Mesendoderm (in vitro differentiated cells): Measurements from ENCODE around the gene SMCO4.
"Not testable (repeated sequence)": the region's sequence is repeated elsewhere in the genome, so short reads cannot be mapped to it uniquely, and the experiment has no call there.

Experiments
- DNase-seq: peaks from one replicate; pipeline ENCODE4 v3.0.0; 2013
- H2AK5ac ChIP-seq: 2 replicates; pipeline ENCODE4 v1.6.1; 2013; ENCODE audit warnings: low read length, inconsistent platforms
- H2BK120ac ChIP-seq: 2 replicates; pipeline ENCODE4 v1.6.1; 2013; ENCODE audit warnings: low read depth, mild to moderate bottlenecking, low read length, moderate library complexity, mixed read lengths
- H2BK15ac ChIP-seq: replicated peaks from 2 replicates; pipeline ENCODE4 v1.6.1; 2013; ENCODE audit warnings: low read depth, mild to moderate bottlenecking, moderate library complexity
- H2BK5ac ChIP-seq: 2 replicates; pipeline ENCODE4 v1.6.1; 2013; ENCODE audit warnings: low read length, inconsistent platforms
- H3K18ac ChIP-seq: 2 replicates; pipeline ENCODE4 v1.6.1; 2013; ENCODE audit warnings: mild to moderate bottlenecking, low read length, mixed read lengths
- H3K23ac ChIP-seq: one replicate; pipeline ENCODE4 v1.6.1; 2013; ENCODE audit warnings: low read length
- H3K27ac ChIP-seq: 2 replicates; pipeline ENCODE4 v1.5.1; 2013; ENCODE audit warnings: low read depth, mild to moderate bottlenecking, inconsistent platforms, low read length, moderate library complexity
- H3K27me3 ChIP-seq: 2 replicates; pipeline ENCODE4 v1.6.1; 2013; ENCODE audit warnings: low read length, control low read depth, mild to moderate bottlenecking, inconsistent platforms; ENCODE audit not compliant: insufficient read depth, poor library complexity
- H3K36me3 ChIP-seq: 2 replicates; pipeline ENCODE4 v1.6.1; 2013; ENCODE audit warnings: low read length, inconsistent platforms; ENCODE audit not compliant: control insufficient read depth, insufficient read depth
- H3K4ac ChIP-seq: one replicate; pipeline ENCODE4 v1.6.1; 2013; ENCODE audit warnings: low read depth, mild to moderate bottlenecking, low read length, moderate library complexity
- H3K4me1 ChIP-seq: 2 replicates; pipeline ENCODE4 v1.6.1; 2013; ENCODE audit warnings: low read depth, low read length, inconsistent platforms; ENCODE audit not compliant: control insufficient read depth
- H3K4me2 ChIP-seq: 2 replicates; pipeline ENCODE4 v1.6.1; 2013; ENCODE audit warnings: low read length
- H3K4me3 ChIP-seq: 2 replicates; pipeline ENCODE4 v1.5.1; 2013; ENCODE audit warnings: mild to moderate bottlenecking, low read length
- H3K56ac ChIP-seq: one replicate; pipeline ENCODE4 v1.6.1; 2013; ENCODE audit warnings: low read length
- H3K79me1 ChIP-seq: 2 replicates; pipeline ENCODE4 v1.6.1; 2013; ENCODE audit warnings: low read length, inconsistent platforms
- H3K79me2 ChIP-seq: 2 replicates; pipeline ENCODE4 v1.6.1; 2013; ENCODE audit warnings: mild to moderate bottlenecking, low read length; ENCODE audit not compliant: control insufficient read depth, insufficient read depth
- H3K9ac ChIP-seq: 2 replicates; pipeline ENCODE4 v1.6.1; 2013; ENCODE audit warnings: low read length, inconsistent platforms
- H4K5ac ChIP-seq: one replicate; pipeline ENCODE4 v1.6.1; 2013; ENCODE audit warnings: low read length
- H4K8ac ChIP-seq: one replicate; pipeline ENCODE4 v1.6.1; 2013; ENCODE audit warnings: low read depth, mild to moderate bottlenecking, control low read depth, low read length, moderate library complexity
- WGBS: extraction: QIAGEN DNeasy Blood & Tissue Kit; methylation state at CpG from one replicate; pipeline ENCODE4 v1.1.7; 2013; ENCODE audit warnings: low lambda C conversion rate, missing lambda C conversion rate; ENCODE audit not compliant: insufficient coverage; ENCODE audit errors: extremely low coverage; 5-methylcytosine and 5-hydroxymethylcytosine counted together

SMCO4 gene

GRCh38 chr11:93585758-93586157 is 42.6 kb upstream of the SMCO4 start:
- Histone ChIP-seq H3K79me2 (no peaks in the 10 kb centered on the region), H3K56ac (peak overlapping the region; percentile 25), H3K23ac (no peak overlapping the region), H3K18ac (no peak overlapping the region), H2BK5ac (no peak overlapping the region), H3K27me3 (no peaks in the 10 kb centered on the region), H3K4me2 (no peak overlapping the region), H3K36me3 (no peaks in the 10 kb centered on the region), H3K9ac (no peak overlapping the region), H2BK120ac (no peak overlapping the region), H3K4ac (no peak overlapping the region), H4K8ac (no peak overlapping the region), H3K4me3 (no peak overlapping the region), H3K4me1 (no peaks in the 10 kb centered on the region), H2BK15ac (no peak overlapping the region), H4K5ac (no peak overlapping the region), H3K79me1 (no peaks in the 10 kb centered on the region), H2AK5ac (no peak overlapping the region), H3K27ac (no peak overlapping the region)
- DNase-seq = peak; percentile 40

- no peak for DNase-seq
- no peak overlapping the region for H2AK5ac ChIP-seq
- H3K9ac ChIP-seq = no peak overlapping the region
- no peak overlapping the region for H4K8ac ChIP-seq
- no peak overlapping the region for H4K5ac ChIP-seq
- H3K27ac ChIP-seq = no peak overlapping the region
- no peak overlapping the region for H3K4ac ChIP-seq
- no peaks in the 10 kb centered on the region for H3K79me1 ChIP-seq
- no peaks in the 10 kb centered on the region for H3K27me3 ChIP-seq
- H2BK5ac ChIP-seq = no peak overlapping the region
- no peaks in the 10 kb centered on the region for H3K36me3 ChIP-seq
- H3K23ac ChIP-seq = no peak overlapping the region
- H3K18ac ChIP-seq = no peak overlapping the region
- H3K4me1 ChIP-seq = no peaks in the 10 kb centered on the region
- no peak overlapping the region for H3K4me3 ChIP-seq
- H3K56ac ChIP-seq = no peak overlapping the region
- H3K79me2 ChIP-seq = no peaks in the 10 kb centered on the region
- H3K4me2 ChIP-seq = no peak overlapping the region
- H2BK120ac ChIP-seq = no peak overlapping the region
- H2BK15ac ChIP-seq = no peak overlapping the region
Observed at GRCh38 chr11:93583490-93583889, 40.3 kb upstream of the SMCO4 start.

GRCh38 chr11:93579187-93579751 is 36.1 kb upstream of the SMCO4 start:
- no CpG with 5 or more reads among the region's 2 CpGs for WGBS
- Histone ChIP-seq H3K27ac (no peak overlapping the region), H3K56ac (no peak overlapping the region), H3K4me2 (no peak overlapping the region), H3K36me3 (no peaks in the 10 kb centered on the region), H2AK5ac (no peak overlapping the region), H3K4ac (no peak overlapping the region), H3K27me3 (no peaks in the 10 kb centered on the region), H2BK5ac (no peak overlapping the region), H4K5ac (no peak overlapping the region), H3K4me1 (no peaks in the 10 kb centered on the region), H4K8ac (no peak overlapping the region), H3K79me1 (no peaks in the 10 kb centered on the region), H2BK15ac (no peak overlapping the region), H3K23ac (no peak overlapping the region), H3K79me2 (no peaks in the 10 kb centered on the region), H3K4me3 (no peak overlapping the region), H3K18ac (no peak overlapping the region), H2BK120ac (no peak overlapping the region), H3K9ac (no peak overlapping the region)
- no peak for DNase-seq

GRCh38 chr11:93577286-93577685 is 34.1 kb upstream of the SMCO4 start:
- Histone ChIP-seq H3K4me1 (no peaks in the 10 kb centered on the region), H4K8ac (no peak overlapping the region), H3K9ac (no peak overlapping the region), H2BK120ac (no peak overlapping the region), H2BK15ac (no peak overlapping the region), H3K27ac (no peak overlapping the region), H3K18ac (no peak overlapping the region), H4K5ac (no peak overlapping the region), H2BK5ac (no peak overlapping the region), H3K23ac (no peak overlapping the region), H3K56ac (no peak overlapping the region), H3K36me3 (no peaks in the 10 kb centered on the region), H3K4me3 (no peak overlapping the region), H3K79me1 (no peaks in the 10 kb centered on the region), H3K79me2 (no peaks in the 10 kb centered on the region), H3K27me3 (no peaks in the 10 kb centered on the region), H2AK5ac (no peak overlapping the region), H3K4ac (no peak overlapping the region), H3K4me2 (no peak overlapping the region)
- DNase-seq = no peak
- no CpG with 5 or more reads among the region's 1 CpG for WGBS

- H4K5ac ChIP-seq, H3K4me3 ChIP-seq, H4K8ac ChIP-seq, H2BK5ac ChIP-seq, H2BK120ac ChIP-seq, H3K23ac ChIP-seq, H3K56ac ChIP-seq, H3K27me3 ChIP-seq, H3K79me1 ChIP-seq, H3K9ac ChIP-seq, H3K27ac ChIP-seq, H3K18ac ChIP-seq, H2AK5ac ChIP-seq, H3K36me3 ChIP-seq, DNase-seq, H2BK15ac ChIP-seq, H3K79me2 ChIP-seq, H3K4me2 ChIP-seq, H3K4ac ChIP-seq, H3K4me1 ChIP-seq: not testable (repeated sequence)
- WGBS = no CpG with 5 or more reads among the region's 4 CpGs
Observed at GRCh38 chr11:93576870-93577269, 33.7 kb upstream of the SMCO4 start.

- no peak overlapping the region for H3K4me3 ChIP-seq
- no peak overlapping the region for H2BK5ac ChIP-seq
- no peak overlapping the region for H3K23ac ChIP-seq
- H3K79me1 ChIP-seq = no peaks in the 10 kb centered on the region
- H4K5ac ChIP-seq = no peak overlapping the region
- no peak overlapping the region for H2BK15ac ChIP-seq
- H3K27me3 ChIP-seq = no peaks in the 10 kb centered on the region
- H3K9ac ChIP-seq = no peak overlapping the region
- H3K4ac ChIP-seq = no peak overlapping the region
- no peak overlapping the region for H3K56ac ChIP-seq
- H2AK5ac ChIP-seq = no peak overlapping the region
- no peak overlapping the region for H3K4me2 ChIP-seq
- no peak for DNase-seq
- no peak overlapping the region for H3K27ac ChIP-seq
- H4K8ac ChIP-seq = no peak overlapping the region
- no peaks in the 10 kb centered on the region for H3K4me1 ChIP-seq
- no peak overlapping the region for H3K18ac ChIP-seq
- no peaks in the 10 kb centered on the region for H3K79me2 ChIP-seq
- H3K36me3 ChIP-seq = no peaks in the 10 kb centered on the region
- no CpG with 5 or more reads among the region's 2 CpGs for WGBS
- H2BK120ac ChIP-seq = peak overlapping the region; percentile 52
Observed at GRCh38 chr11:93574638-93575220, 31.5 kb upstream of the SMCO4 start.
